ENCODE measurements around the gene HECW1.

The HECW1 gene

DNA sequence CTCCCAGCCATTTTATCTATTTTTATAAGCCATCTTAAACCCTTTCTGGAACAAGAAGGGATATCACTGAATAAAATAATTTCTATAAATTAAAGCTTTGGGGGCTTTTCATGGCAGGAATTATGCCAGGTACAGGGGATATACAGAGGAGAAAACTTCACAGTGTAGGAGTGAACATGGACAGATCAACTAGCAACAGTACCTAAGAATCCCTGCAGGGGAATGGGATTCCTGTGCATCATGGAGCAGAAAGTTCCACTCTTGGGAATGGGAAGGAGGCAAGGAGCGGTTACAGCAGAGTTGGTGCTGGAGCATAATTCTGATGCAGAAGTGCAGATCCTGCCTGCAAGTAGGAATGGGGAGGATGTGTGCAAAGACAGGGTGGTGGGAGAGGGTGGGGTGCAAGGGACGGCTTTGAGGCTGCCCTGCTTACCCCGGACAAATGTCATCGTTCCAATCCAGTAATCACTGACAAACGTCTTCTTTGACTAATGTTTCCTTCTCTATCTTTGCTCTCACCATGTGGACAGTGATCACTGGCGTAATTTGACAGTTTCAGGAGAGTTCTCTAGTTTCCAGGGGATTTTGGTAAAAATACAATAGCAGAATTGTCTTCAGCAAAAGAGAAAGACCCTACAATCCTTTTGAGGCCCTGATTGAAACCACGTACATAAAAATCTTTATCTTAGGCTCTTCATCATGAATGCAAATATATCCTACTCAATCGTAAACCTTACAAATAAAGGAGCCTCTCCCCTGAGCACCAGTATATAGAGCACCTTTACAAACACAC, 196.7 kb downstream of the HECW1 start:
- Histone ChIP-seq H3K36me3 (replicated peaks) (no peaks in the 10 kb centered on the region), H3K27ac (no peak overlapping the region), H3K4me3 (ENCODE audit: low read depth, low read length) (no peak overlapping the region), H3K27me3 (replicated peaks) (no peaks in the 10 kb centered on the region)
- DNase-seq, result no peak
- TF ChIP-seq, protein P1, sequence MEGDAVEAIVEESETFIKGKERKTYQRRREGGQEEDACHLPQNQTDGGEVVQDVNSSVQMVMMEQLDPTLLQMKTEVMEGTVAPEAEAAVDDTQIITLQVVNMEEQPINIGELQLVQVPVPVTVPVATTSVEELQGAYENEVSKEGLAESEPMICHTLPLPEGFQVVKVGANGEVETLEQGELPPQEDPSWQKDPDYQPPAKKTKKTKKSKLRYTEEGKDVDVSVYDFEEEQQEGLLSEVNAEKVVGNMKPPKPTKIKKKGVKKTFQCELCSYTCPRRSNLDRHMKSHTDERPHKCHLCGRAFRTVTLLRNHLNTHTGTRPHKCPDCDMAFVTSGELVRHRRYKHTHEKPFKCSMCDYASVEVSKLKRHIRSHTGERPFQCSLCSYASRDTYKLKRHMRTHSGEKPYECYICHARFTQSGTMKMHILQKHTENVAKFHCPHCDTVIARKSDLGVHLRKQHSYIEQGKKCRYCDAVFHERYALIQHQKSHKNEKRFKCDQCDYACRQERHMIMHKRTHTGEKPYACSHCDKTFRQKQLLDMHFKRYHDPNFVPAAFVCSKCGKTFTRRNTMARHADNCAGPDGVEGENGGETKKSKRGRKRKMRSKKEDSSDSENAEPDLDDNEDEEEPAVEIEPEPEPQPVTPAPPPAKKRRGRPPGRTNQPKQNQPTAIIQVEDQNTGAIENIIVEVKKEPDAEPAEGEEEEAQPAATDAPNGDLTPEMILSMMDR (IDR thresholded peaks at IDR 0.05; ENCODE audit: low read depth, low read length, missing control alignments), result peak; percentile 11
- in situ Hi-C loops (cut with HindIII; ENCODE audit: low pct_ligation_motif_present, low sequenced_read_pairs), result no loop called here

DNA sequence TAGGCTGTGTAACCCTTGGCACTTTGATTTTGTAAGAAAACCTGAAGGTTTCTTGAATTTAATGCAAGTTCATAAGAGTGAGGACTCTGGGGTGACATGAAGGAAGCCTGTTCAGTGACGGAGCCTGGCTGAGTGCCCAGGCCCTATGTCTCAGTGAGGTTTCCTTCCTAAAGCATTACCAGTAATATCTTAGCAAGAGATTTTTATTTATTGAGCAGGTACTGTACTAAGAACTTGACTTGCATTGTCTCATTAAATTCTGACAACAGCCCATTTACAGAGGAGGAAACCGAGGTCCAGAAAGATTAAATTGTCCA, 197.2 kb downstream of the HECW1 start:
- Histone ChIP-seq H3K4me3 (ENCODE audit: low read depth, low read length) (no peak overlapping the region), H3K36me3 (replicated peaks) (no peaks in the 10 kb centered on the region), H3K27me3 (replicated peaks) (no peaks in the 10 kb centered on the region), H3K27ac (no peak overlapping the region)
- TF ChIP-seq, protein P1 (IDR thresholded peaks at IDR 0.05; ENCODE audit: low read depth, low read length, missing control alignments), result no peak
- in situ Hi-C loops (cut with HindIII; ENCODE audit: low pct_ligation_motif_present, low sequenced_read_pairs), result no loop called here
- DNase-seq, result no peak

DNA sequence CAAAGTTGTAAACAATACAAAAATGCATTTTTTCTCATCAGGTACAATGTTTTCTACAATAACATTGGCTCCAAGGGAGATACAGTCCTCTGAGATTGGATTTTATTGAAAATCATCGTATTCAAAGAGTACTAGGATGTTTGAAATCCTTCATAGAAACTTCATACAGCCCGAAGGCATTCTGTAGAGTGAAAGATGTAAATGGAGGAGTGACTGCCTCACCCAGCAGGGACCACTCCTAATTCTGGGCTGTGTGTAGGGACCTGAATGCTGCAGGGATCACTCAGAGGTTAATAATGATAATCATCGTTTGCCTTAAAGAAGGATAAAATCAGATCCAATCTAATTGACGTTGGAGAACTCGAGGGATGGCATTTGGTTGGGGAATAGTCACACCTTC, 198.6 kb downstream of the HECW1 start:
- in situ Hi-C loops (cut with HindIII; ENCODE audit: low pct_ligation_motif_present, low sequenced_read_pairs), result no loop called here
- TF ChIP-seq, protein P1 (IDR thresholded peaks at IDR 0.05; ENCODE audit: low read depth, low read length, missing control alignments), result no peak
- no peak for DNase-seq
- no peak overlapping the region for H3K27ac ChIP-seq
- no peak overlapping the region for H3K4me3 ChIP-seq (ENCODE audit: low read depth, low read length)
- no peaks in the 10 kb centered on the region for H3K36me3 ChIP-seq (replicated peaks)
- no peaks in the 10 kb centered on the region for H3K27me3 ChIP-seq (replicated peaks)

DNA sequence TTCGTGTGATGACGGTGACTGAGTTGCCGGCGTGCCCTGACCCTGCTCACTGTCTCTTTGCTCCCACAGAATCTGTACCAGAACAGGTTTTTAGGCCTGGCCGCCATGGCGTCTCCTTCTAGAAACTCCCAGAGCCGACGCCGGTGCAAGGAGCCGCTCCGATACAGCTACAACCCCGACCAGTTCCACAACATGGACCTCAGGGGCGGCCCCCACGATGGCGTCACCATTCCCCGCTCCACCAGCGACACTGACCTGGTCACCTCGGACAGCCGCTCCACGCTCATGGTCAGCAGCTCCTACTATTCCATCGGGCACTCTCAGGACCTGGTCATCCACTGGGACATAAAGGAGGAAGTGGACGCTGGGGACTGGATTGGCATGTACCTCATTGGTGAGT, 199.2 kb downstream of the HECW1 start:
- no peaks in the 10 kb centered on the region for H3K36me3 ChIP-seq (replicated peaks)
- TF ChIP-seq, protein P1 (IDR thresholded peaks at IDR 0.05; ENCODE audit: low read depth, low read length, missing control alignments), result no peak
- H3K27ac ChIP-seq, result no peak overlapping the region
- H3K27me3 ChIP-seq (replicated peaks), result no peaks in the 10 kb centered on the region
- H3K4me3 ChIP-seq (ENCODE audit: low read depth, low read length), result no peak overlapping the region
- in situ Hi-C loops (cut with HindIII; ENCODE audit: low pct_ligation_motif_present, low sequenced_read_pairs), result no loop called here
- DNase-seq, result no peak

DNA sequence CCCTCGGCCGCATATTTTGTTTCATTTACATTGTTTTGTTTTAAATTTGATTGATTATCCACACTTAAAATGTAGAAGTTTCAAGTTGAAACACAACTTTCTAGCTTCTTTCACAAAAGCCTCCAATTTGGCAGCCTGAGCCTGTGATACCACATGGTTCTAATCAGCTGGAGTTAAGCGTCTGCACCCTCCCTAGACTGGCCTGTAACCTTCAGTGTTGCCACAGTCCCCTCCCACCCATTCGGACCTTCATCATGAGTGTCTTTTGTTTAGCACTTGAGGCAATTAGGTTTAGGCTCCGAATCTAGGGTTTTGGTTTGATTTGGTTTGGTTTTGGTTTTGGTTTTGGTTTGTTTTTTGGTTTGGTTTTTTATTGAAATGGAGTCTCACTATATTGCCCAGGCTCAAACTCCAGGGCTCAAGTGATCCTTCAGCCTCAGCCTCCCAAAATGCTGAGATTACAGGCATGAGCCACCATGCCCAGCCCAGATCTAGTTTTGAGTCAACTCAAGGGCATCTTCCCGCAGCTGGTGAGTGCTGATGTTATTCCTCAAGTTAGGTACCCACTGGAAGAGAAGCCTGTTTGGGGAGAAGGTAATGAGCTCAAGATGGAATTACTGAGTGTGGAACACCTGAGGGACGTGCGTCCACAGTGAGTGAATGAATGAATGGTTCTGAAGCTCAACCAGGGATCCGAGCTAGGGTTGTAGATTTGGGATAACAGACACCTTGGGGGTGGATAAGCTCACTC, 201.4 kb downstream of the HECW1 start:
- H3K36me3 ChIP-seq (replicated peaks), result no peaks in the 10 kb centered on the region
- H3K27me3 ChIP-seq (replicated peaks), result no peaks in the 10 kb centered on the region
- no peak overlapping the region for H3K27ac ChIP-seq
- no peak overlapping the region for H3K4me3 ChIP-seq (ENCODE audit: low read depth, low read length)
- DNase-seq, result no peak
- in situ Hi-C loops (cut with HindIII; ENCODE audit: low pct_ligation_motif_present, low sequenced_read_pairs), result no loop called here
- TF ChIP-seq, protein P1 (IDR thresholded peaks at IDR 0.05; ENCODE audit: low read depth, low read length, missing control alignments), result no peak

Measured in brain microvascular endothelial cell (primary cell).